ENCODE results near the gene SPOCD1. TPM values are rescaled to one million over a fixed set of nuclear protein-coding genes. Genes with fewer than 3 reads are reported as not detected.

Gene SPOCD1
- total RNA-seq, 2 donors from 2014 or later = 6.6 to 10.6 TPM

- ATAC-seq (ENCODE audit: insufficient number of reproducible peaks, low FRiP score, low read depth) = no peak
- TF ChIP-seq, protein P1, sequence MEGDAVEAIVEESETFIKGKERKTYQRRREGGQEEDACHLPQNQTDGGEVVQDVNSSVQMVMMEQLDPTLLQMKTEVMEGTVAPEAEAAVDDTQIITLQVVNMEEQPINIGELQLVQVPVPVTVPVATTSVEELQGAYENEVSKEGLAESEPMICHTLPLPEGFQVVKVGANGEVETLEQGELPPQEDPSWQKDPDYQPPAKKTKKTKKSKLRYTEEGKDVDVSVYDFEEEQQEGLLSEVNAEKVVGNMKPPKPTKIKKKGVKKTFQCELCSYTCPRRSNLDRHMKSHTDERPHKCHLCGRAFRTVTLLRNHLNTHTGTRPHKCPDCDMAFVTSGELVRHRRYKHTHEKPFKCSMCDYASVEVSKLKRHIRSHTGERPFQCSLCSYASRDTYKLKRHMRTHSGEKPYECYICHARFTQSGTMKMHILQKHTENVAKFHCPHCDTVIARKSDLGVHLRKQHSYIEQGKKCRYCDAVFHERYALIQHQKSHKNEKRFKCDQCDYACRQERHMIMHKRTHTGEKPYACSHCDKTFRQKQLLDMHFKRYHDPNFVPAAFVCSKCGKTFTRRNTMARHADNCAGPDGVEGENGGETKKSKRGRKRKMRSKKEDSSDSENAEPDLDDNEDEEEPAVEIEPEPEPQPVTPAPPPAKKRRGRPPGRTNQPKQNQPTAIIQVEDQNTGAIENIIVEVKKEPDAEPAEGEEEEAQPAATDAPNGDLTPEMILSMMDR (IDR thresholded peaks at IDR 0.05) = no peak
- no peak overlapping the region for H3K4me3 ChIP-seq
Observed at GRCh38 chr1:31859044-31859443, 43.2 kb upstream of the SPOCD1 start.

GRCh38 chr1:31857863-31858262 is 42.0 kb upstream of the SPOCD1 start:
- ATAC-seq (ENCODE audit: insufficient number of reproducible peaks, low FRiP score, low read depth) (no peak), DNase-seq (ENCODE audit: low spot score) (no peak)
- no peaks in the 10 kb centered on the region for H3K9me3 ChIP-seq

More at GRCh38 chr1:31859044-31859443, 43.2 kb upstream of the SPOCD1 start:
- Histone ChIP-seq H3K27ac (no peak overlapping the region), H3K4me1 (ENCODE audit: control insufficient read depth in 1 of 2, low read depth in 2 of 2) (no peaks in the 10 kb centered on the region), H3K27me3 (replicated peaks; ENCODE audit: insufficient read depth) (no peaks in the 10 kb centered on the region), H3K36me3 (no peaks in the 10 kb centered on the region), H3K9me3 (no peaks in the 10 kb centered on the region)
- no peak for DNase-seq (ENCODE audit: low spot score)

GRCh38 chr1:31856140-31856539 is 40.3 kb upstream of the SPOCD1 start:
- ATAC-seq (ENCODE audit: insufficient number of reproducible peaks, low FRiP score, low read depth) (no peak), DNase-seq (ENCODE audit: low spot score) (no peak)
- Histone ChIP-seq H3K4me3 (no peak overlapping the region), H3K27me3 (replicated peaks; ENCODE audit: insufficient read depth) (no peaks in the 10 kb centered on the region), H3K36me3 (no peaks in the 10 kb centered on the region), H3K9me3 (no peaks in the 10 kb centered on the region), H3K27ac (no peak overlapping the region), H3K4me1 (ENCODE audit: control insufficient read depth in 1 of 2, low read depth in 2 of 2) (no peaks in the 10 kb centered on the region)
- TF ChIP-seq, protein P1 (IDR thresholded peaks at IDR 0.05) = no peak

More at GRCh38 chr1:31857863-31858262, 42.0 kb upstream of the SPOCD1 start:
- Histone ChIP-seq H3K4me1 (ENCODE audit: control insufficient read depth in 1 of 2, low read depth in 2 of 2) (no peaks in the 10 kb centered on the region), H3K36me3 (no peaks in the 10 kb centered on the region), H3K27ac (no peak overlapping the region), H3K4me3 (no peak overlapping the region), H3K27me3 (replicated peaks; ENCODE audit: insufficient read depth) (no peaks in the 10 kb centered on the region)
- TF ChIP-seq, protein P1 (IDR thresholded peaks at IDR 0.05) = no peak

DNA sequence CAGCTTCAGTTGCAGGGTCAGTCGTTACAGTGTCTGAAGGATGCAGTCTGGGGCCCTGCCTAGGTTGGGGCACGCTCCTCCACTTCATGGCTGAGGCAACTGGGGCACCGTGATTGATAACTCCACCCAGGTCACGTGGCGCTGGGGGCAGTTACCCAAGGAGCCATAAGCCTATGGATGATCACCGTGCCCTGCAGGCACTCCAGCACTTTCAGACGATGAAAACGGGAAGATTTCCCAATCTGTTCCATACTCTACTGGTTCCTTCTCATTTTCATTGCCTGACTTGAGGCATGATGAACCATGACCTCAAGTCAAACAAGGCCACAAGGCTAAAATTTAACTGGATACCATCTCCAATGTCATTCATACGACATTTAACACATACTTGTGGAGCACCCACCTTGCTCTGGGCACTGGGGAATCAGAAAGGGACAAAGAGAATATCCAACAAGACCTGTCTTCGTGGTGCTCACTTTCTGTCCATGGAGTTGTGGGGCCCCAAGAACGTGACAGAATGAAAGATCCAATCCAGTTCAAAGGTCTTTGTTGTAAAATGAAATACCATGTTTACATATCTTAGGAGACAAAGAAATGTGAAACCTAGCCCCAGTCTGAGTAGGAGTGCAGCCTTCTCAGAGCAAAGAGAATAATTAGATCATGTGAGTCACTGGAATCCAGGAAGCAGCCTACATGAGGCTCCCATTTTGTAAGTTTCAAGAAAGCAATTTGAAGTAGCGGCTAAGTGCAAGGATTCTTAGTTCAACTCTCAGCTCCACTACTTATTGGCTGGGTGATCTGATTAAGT is 39.4 kb upstream of the SPOCD1 start:
- Histone ChIP-seq H3K4me3 (no peak overlapping the region), H3K4me1 (ENCODE audit: control insufficient read depth in 1 of 2, low read depth in 2 of 2) (no peaks in the 10 kb centered on the region), H3K27ac (no peak overlapping the region), H3K9me3 (no peaks in the 10 kb centered on the region), H3K36me3 (no peaks in the 10 kb centered on the region), H3K27me3 (replicated peaks; ENCODE audit: insufficient read depth) (no peaks in the 10 kb centered on the region)
- TF ChIP-seq, protein P1 (IDR thresholded peaks at IDR 0.05) = no peak
- ATAC-seq (ENCODE audit: insufficient number of reproducible peaks, low FRiP score, low read depth) = no peak
- DNase-seq (ENCODE audit: low spot score) = no peak

GRCh38 chr1:31849653-31850052 is 33.8 kb upstream of the SPOCD1 start:
- Histone ChIP-seq H3K4me3 (no peak overlapping the region), H3K4me1 (ENCODE audit: control insufficient read depth in 1 of 2, low read depth in 2 of 2) (no peaks in the 10 kb centered on the region), H3K36me3 (no peaks in the 10 kb centered on the region), H3K9me3 (no peaks in the 10 kb centered on the region), H3K27me3 (replicated peaks; ENCODE audit: insufficient read depth) (no peaks in the 10 kb centered on the region), H3K27ac (no peak overlapping the region)
- TF ChIP-seq, protein P1 (IDR thresholded peaks at IDR 0.05) = no peak
- no peak for ATAC-seq (ENCODE audit: insufficient number of reproducible peaks, low FRiP score, low read depth)
- no peak for DNase-seq (ENCODE audit: low spot score)

All from thoracic aorta (tissue), 2 donors.